ENCODE data around the gene ZNF283. TPM values are rescaled to one million over a fixed set of nuclear protein-coding genes. Genes with fewer than 3 reads are reported as not detected.

The ZNF283 gene
- total and polyA plus RNA-seq, 9 of the 15 experiments (the other 6 are each of a cell fraction or from before 2014, with no cell fraction given): 6.0 to 19.5 (median 9.8) TPM

DNA sequence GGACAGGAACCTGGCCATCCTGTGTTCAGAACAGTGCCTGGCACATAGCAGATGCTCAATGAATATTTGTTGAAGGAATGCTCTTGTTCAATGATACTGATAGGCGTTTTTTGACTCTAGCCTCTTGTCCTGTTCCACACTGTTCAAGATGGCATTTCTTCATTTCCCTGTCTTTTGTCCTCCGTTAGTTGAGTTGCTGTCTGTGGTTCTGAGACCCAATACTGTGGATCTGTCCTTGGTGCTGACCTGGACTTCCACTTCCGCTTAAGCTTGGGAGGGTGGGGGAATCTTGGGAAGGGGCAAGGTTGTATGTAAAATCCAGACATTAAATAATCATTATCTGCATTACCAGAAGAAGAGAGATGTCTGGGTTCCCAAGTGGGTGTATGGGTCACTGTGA, 38.1 kb upstream of the ZNF283 start (continued):
- TF ChIP-seq ZNF395 (CRISPR knock-in tag; IDR thresholded peaks at IDR 0.05) (peak; percentile 85; the same call in 1 of the 2 replicates), ZNF512 (tag; IDR thresholded peaks at IDR 0.05) (no peak), ZNF224 (CRISPR knock-in tag; IDR thresholded peaks at IDR 0.05) (peak; percentile 34; the same call in 1 of the 2 replicates), PML (IDR thresholded peaks at IDR 0.05; ENCODE audit: low read length) (no peak), OTX1 (CRISPR knock-in tag; IDR thresholded peaks at IDR 0.05) (no peak), ZNF507 (tag; conservative IDR thresholded peaks at IDR 0.05) (no peak), HOMEZ (CRISPR knock-in tag; IDR thresholded peaks at IDR 0.05) (no peak), BCLAF1 (IDR thresholded peaks at IDR 0.05; ENCODE audit: borderline replicate concordance in 1 of 2, control insufficient read depth in 1 of 2, low read depth in 2 of 2, low read length in 1 of 2) (no peak), ZNF764 (CRISPR knock-in tag; IDR thresholded peaks at IDR 0.05; ENCODE audit: low read depth) (no peak), TSC22D4 (tag; IDR thresholded peaks at IDR 0.05) (no peak), ZNF445 (CRISPR knock-in tag; IDR thresholded peaks at IDR 0.05; ENCODE audit: low read depth) (no peak)
- TF ChIP-seq, protein P1, sequence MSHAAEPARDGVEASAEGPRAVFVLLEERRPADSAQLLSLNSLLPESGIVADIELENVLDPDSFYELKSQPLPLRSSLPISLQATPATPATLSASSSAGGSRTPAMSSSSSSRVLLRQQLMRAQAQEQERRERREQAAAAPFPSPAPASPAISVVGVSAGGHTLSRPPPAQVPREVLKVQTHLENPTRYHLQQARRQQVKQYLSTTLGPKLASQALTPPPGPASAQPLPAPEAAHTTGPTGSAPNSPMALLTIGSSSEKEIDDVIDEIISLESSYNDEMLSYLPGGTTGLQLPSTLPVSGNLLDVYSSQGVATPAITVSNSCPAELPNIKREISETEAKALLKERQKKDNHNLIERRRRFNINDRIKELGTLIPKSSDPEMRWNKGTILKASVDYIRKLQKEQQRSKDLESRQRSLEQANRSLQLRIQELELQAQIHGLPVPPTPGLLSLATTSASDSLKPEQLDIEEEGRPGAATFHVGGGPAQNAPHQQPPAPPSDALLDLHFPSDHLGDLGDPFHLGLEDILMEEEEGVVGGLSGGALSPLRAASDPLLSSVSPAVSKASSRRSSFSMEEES (CRISPR knock-in tag; IDR thresholded peaks at IDR 0.05): no peak
- TF ChIP-seq, protein P2, sequence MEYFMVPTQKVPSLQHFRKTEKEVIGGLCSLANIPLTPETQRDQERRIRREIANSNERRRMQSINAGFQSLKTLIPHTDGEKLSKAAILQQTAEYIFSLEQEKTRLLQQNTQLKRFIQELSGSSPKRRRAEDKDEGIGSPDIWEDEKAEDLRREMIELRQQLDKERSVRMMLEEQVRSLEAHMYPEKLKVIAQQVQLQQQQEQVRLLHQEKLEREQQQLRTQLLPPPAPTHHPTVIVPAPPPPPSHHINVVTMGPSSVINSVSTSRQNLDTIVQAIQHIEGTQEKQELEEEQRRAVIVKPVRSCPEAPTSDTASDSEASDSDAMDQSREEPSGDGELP (CRISPR knock-in tag; IDR thresholded peaks at IDR 0.05; ENCODE audit: borderline replicate concordance): no peak; the same call in 1 of the 2 replicates

Data from K562 (cell line).